LNCAP (cell line): ENCODE data around the gene ABHD17A.

Experiments
- CTCF ChIP-seq: fragments of 450-650 bp; IDR thresholded peaks from 2 replicates; pipeline ENCODE4 v1.5.1; 2017; ENCODE audit warnings: mild to moderate bottlenecking

ABHD17A gene

GRCh38 chr19:1866693-1867348 lies 18.5 kb downstream of the ABHD17A start:
- TF ChIP-seq CTCF: no peak

- no peak for TF ChIP-seq CTCF
Measured at GRCh38 chr19:1865172-1866010, 19.9 kb downstream of the ABHD17A start.

GRCh38 chr19:1864480-1865171 lies 20.7 kb downstream of the ABHD17A start:
- peak; percentile 72 for TF ChIP-seq CTCF

- no peak for TF ChIP-seq CTCF
Measured at GRCh38 chr19:1863638-1864479, 21.4 kb downstream of the ABHD17A start.

GRCh38 chr19:1863328-1863637 lies 22.0 kb downstream of the ABHD17A start, which contains the start of gene KLF16:
TSS of gene KLF16 (minus strand) at chr19:1863579. CDS start at chr19:1863497, 82 bp downstream.
- TF ChIP-seq CTCF: no peak

- no peak for TF ChIP-seq CTCF
Measured at GRCh38 chr19:1862424-1863327, 22.6 kb downstream of the ABHD17A start.
